Measurements from ENCODE around the gene FAM181A. TPM values are rescaled to one million over a fixed set of nuclear protein-coding genes. Genes with fewer than 3 reads are reported as not detected.
A peak's percentile ranks its signal among the peaks of the same experiment; 100 is the strongest.

Gene FAM181A
- total RNA-seq, 4 donors from 2014 or later, result not detected

DNA sequence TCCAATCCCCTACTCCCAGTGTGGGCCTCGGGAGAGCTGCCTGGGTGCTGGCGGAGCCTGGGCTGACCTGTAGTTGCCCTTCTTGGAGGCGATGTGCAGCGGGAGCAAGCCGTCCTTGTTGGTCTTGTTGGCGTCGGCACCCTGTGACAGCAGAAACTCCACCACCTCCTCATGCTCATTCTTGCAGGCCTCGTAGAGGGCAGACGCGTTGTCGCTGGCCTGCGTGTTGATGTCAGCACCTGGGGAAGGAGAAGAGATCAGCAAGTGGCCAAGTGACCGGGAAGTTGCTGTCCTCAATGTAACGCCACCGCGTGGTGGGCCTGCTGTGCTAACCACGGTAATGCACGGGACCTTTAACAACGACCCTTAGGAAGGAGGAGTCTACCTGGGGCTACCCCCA is 20.1 kb downstream of the FAM181A start:
- TF ChIP-seq CTCF (IDR thresholded peaks at IDR 0.05) (no peak), EP300 (IDR thresholded peaks at IDR 0.05) (no peak), POLR2AphosphoS5 (IDR thresholded peaks at IDR 0.05) (no peak), POLR2A (IDR thresholded peaks at IDR 0.05) (no peak)
- no peak overlapping the region for H3K4me3 ChIP-seq
- H3K4me1 ChIP-seq, result peaks cover 0 to 46% (median 0%) of the 10 kb centered on the region in 3 donors
- no CpG with 5 or more reads among the region's 19 CpGs for WGBS, 2 donors (ENCODE audit: low coverage in 1 of 2)
- H3K27ac ChIP-seq, result peak overlapping the region in 3 of 4 donors; percentile 75 to 92 (median 84)
- H3K9me3 ChIP-seq, result no peaks in the 10 kb centered on the region
- H3K36me3 ChIP-seq, result peaks cover 0 to 88% of the 10 kb centered on the region in 2 donors
- no peaks in the 10 kb centered on the region for H3K27me3 ChIP-seq
- no peak for ATAC-seq

DNA sequence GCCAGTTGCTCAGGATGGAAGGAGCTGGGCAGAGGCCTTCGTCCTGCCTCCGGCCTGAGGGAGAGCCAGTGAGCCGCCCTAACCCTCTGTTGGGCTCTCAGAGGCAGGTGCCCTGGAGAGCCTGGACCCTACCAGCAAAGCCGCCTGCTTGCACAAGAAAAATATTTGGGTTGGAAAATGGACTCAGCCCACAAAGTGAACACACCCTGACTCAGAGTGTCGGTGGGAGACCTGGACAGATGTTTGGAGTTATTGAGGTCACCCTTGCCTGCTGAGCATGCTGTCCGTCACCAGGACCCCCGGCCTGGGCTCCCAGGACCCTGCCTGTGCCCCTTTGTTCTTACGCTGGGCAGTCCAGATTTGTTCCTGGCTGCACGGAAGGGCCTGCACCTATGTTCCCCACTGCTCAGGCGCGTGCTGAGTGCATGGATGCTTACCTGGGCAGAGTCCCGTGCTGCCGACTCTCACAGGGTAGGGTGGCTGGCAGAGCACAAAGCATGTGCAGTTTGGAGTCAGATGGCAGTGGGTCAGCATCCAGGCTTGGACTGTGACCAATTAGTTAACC is 22.4 kb downstream of the FAM181A start:
- Histone ChIP-seq H3K4me1 (peaks cover 6 to 59% (median 9%) of the 10 kb centered on the region in 3 donors), H3K9me3 (no peaks in the 10 kb centered on the region), H3K27me3 (no peaks in the 10 kb centered on the region), H3K27ac (peak overlapping the region in 3 of 4 donors; percentile 33 to 84 (median 80)), H3K4me3 (no peak overlapping the region), H3K36me3 (peaks cover 0 to 65% of the 10 kb centered on the region in 2 donors)
- WGBS, 2 donors (ENCODE audit: low coverage in 1 of 2), result 100% methylated on average over 1 of the region's 13 CpGs; no CpG with 5 or more reads in 1 of the 2 donors
- TF ChIP-seq CTCF (IDR thresholded peaks at IDR 0.05) (no peak), POLR2AphosphoS5 (IDR thresholded peaks at IDR 0.05) (no peak), POLR2A (IDR thresholded peaks at IDR 0.05) (no peak), EP300 (IDR thresholded peaks at IDR 0.05) (no peak)
- no peak for ATAC-seq

GRCh38 chr14:93950948-93951634 is 23.9 kb downstream of the FAM181A start:
- H3K27me3 ChIP-seq, result no peaks in the 10 kb centered on the region
- H3K9me3 ChIP-seq, result no peaks in the 10 kb centered on the region
- ATAC-seq, result no peak
- peak overlapping the region; percentile 26 to 84 (median 80) for H3K27ac ChIP-seq
- TF ChIP-seq CTCF (IDR thresholded peaks at IDR 0.05) (no peak), POLR2A (IDR thresholded peaks at IDR 0.05) (no peak), POLR2AphosphoS5 (IDR thresholded peaks at IDR 0.05) (no peak), EP300 (IDR thresholded peaks at IDR 0.05) (no peak)
- WGBS, 2 donors (ENCODE audit: low coverage in 1 of 2), result 53 to 80% methylated on average over 2 to 7 of the region's 20 CpGs
- H3K4me1 ChIP-seq, result peaks cover 6 to 61% (median 16%) of the 10 kb centered on the region in 3 donors
- H3K36me3 ChIP-seq, result peaks cover 0 to 50% of the 10 kb centered on the region in 2 donors
- no peak overlapping the region for H3K4me3 ChIP-seq

- peak overlapping the region; percentile 26 to 84 (median 80) for H3K27ac ChIP-seq
- no peak overlapping the region for H3K4me3 ChIP-seq
- no peaks in the 10 kb centered on the region for H3K27me3 ChIP-seq
- H3K36me3 ChIP-seq, result peaks cover 0 to 42% of the 10 kb centered on the region in 2 donors
- no peak for ATAC-seq
- peaks cover 11 to 61% (median 23%) of the 10 kb centered on the region in 3 donors for H3K4me1 ChIP-seq
- H3K9me3 ChIP-seq, result no peaks in the 10 kb centered on the region
- TF ChIP-seq EP300 (IDR thresholded peaks at IDR 0.05), result no peak
- no peak for TF ChIP-seq CTCF (IDR thresholded peaks at IDR 0.05)
- TF ChIP-seq POLR2AphosphoS5 (IDR thresholded peaks at IDR 0.05), result no peak
- no peak for TF ChIP-seq POLR2A (IDR thresholded peaks at IDR 0.05)
- 91% methylated on average over 1 of the region's 7 CpGs; no CpG with 5 or more reads in 1 of the 2 donors for WGBS, 2 donors (ENCODE audit: low coverage in 1 of 2)
These were observed 24.7 kb downstream of the FAM181A start for GRCh38 chr14:93951635-93952540.
